WTC11 (cell line): ENCODE measurements around the gene NAA40. TPM values are rescaled to one million over a fixed set of nuclear protein-coding genes. Genes with fewer than 3 reads are reported as not detected.
"Not testable (repeated sequence)": the region's sequence is repeated elsewhere in the genome, so short reads cannot be mapped to it uniquely, and the experiment has no call there.

ENCODE experiments used
- ATAC-seq: fragments of 200-7000 bp; cut with Tn5 transposase; 2 replicates; pipeline ENCODE4 v1.10.0; 2021; ENCODE audit warnings: mild to moderate bottlenecking, moderate library complexity
- CTCF ChIA-PET: fragments of 300-600 bp; sonication (Branson Sonifier 250); formaldehyde crosslinking; loops from one replicate; lab custom pipeline; 2021; ENCODE audit warnings: antibody characterized with exemption; lab: Charles Lee
- POLR2A ChIA-PET: fragments of 350-600 bp; sonication (Branson Sonifier 250); formaldehyde crosslinking; loops from one replicate; lab custom pipeline; 2021; ENCODE audit warnings: antibody characterized with exemption; lab: Charles Lee
- DNase-seq: peaks from one replicate; pipeline ENCODE4 v3.0.0; 2021; ENCODE audit warnings: low spot score
- H3K27ac Mint-ChIP-seq: 2 replicates; pipeline ENCODE4 v1.8.0; 2021; ENCODE audit warnings: mixed read lengths
- H3K27me3 Mint-ChIP-seq: 2 replicates; pipeline ENCODE4 v1.8.0; 2021; ENCODE audit warnings: low read depth, mild to moderate bottlenecking, moderate library complexity, mixed read lengths
- H3K36me3 Mint-ChIP-seq: 2 replicates; pipeline ENCODE4 v1.8.0; 2021; ENCODE audit warnings: mixed read lengths
- H3K4me1 Mint-ChIP-seq: 2 replicates; pipeline ENCODE4 v1.8.0; 2022; ENCODE audit warnings: mixed read lengths
- H3K4me3 Mint-ChIP-seq: 2 replicates; pipeline ENCODE4 v1.8.0; 2021; ENCODE audit warnings: mild to moderate bottlenecking, moderate library complexity, mixed read lengths
- H3K9me3 Mint-ChIP-seq: 2 replicates; pipeline ENCODE4 v1.8.0; 2021; ENCODE audit warnings: mixed read lengths
- ARID4B ChIP-seq: sonication (generic); formaldehyde crosslinking; IDR thresholded peaks from 2 replicates; pipeline ENCODE4 v1.8.0; 2023; ENCODE audit warnings: missing genetic modification reagents, mild to moderate bottlenecking, borderline replicate concordance
- CBFB ChIP-seq: sonication (generic); formaldehyde crosslinking; IDR thresholded peaks from 2 replicates; pipeline ENCODE4 v1.8.1; 2022; ENCODE audit warnings: mild to moderate bottlenecking, low read depth, missing genetic modification reagents
- ETV6 ChIP-seq: sonication (generic); formaldehyde crosslinking; IDR thresholded peaks from 2 replicates; pipeline ENCODE4 v1.8.1; 2022; ENCODE audit warnings: mild to moderate bottlenecking, missing genetic modification reagents
- FOXP1 ChIP-seq: sonication (generic); formaldehyde crosslinking; IDR thresholded peaks from 2 replicates; pipeline ENCODE4 v1.8.0; 2022; ENCODE audit warnings: missing genetic modification reagents, mild to moderate bottlenecking, moderate library complexity, borderline replicate concordance
- GTF2I ChIP-seq: fragments of 250-450 bp; sonication (Bioruptor Pico); conservative IDR thresholded peaks from 2 replicates; pipeline ENCODE4 v1.4.0; 2021; ENCODE audit warnings: mild to moderate bottlenecking
- MXD4 ChIP-seq: fragments of 250-450 bp; sonication (Bioruptor Pico); IDR thresholded peaks from 2 replicates; pipeline ENCODE4 v1.8.0; 2021; ENCODE audit warnings: mild to moderate bottlenecking, moderate library complexity, borderline replicate concordance
- SMAD4 ChIP-seq: sonication (generic); formaldehyde crosslinking; IDR thresholded peaks from 2 replicates; pipeline ENCODE4 v1.8.0; 2022; ENCODE audit warnings: mild to moderate bottlenecking, missing genetic modification reagents
- ZNF423 ChIP-seq: fragments of 250-450 bp; sonication (Bioruptor Pico); IDR thresholded peaks from 2 replicates; pipeline ENCODE4 v2.1.2; 2022; ENCODE audit warnings: mild to moderate bottlenecking, moderate library complexity
- total RNA-seq: library from RNA; stranded (reverse); gene quantifications from 3 replicates; pipeline ENCODE4 v1.2.3, GENCODE V29; 2021
- TF ChIP-seq, protein P1 (sequence below): fragments of 250-450 bp; sonication (Bioruptor Pico); conservative IDR thresholded peaks from 2 replicates; pipeline ENCODE4 v1.9.0; 2021; ENCODE audit warnings: mild to moderate bottlenecking
- TF ChIP-seq, protein P2 (sequence below): fragments of 250-450 bp; sonication (Bioruptor Pico); IDR thresholded peaks from 2 replicates; pipeline ENCODE4 v2.1.2; 2022; ENCODE audit warnings: mild to moderate bottlenecking, moderate library complexity
- TF ChIP-seq, protein P3 (sequence below): fragments of 250-450 bp; sonication (Bioruptor Pico); IDR thresholded peaks from 2 replicates; pipeline ENCODE4 v1.8.0; 2021; ENCODE audit warnings: mild to moderate bottlenecking
- TF ChIP-seq, protein P4 (sequence below): sonication (generic); formaldehyde crosslinking; IDR thresholded peaks from 2 replicates; pipeline ENCODE4 v1.8.1; 2023; ENCODE audit warnings: mild to moderate bottlenecking, missing genetic modification reagents, moderate library complexity
- TF ChIP-seq, protein P5 (sequence below): sonication (generic); formaldehyde crosslinking; IDR thresholded peaks from 2 replicates; pipeline ENCODE4 v1.8.1; 2023; ENCODE audit warnings: mild to moderate bottlenecking, moderate library complexity, missing genetic modification reagents

Gene NAA40
- total RNA-seq, 1 experiment from 2014 or later: 31.8 TPM

DNA sequence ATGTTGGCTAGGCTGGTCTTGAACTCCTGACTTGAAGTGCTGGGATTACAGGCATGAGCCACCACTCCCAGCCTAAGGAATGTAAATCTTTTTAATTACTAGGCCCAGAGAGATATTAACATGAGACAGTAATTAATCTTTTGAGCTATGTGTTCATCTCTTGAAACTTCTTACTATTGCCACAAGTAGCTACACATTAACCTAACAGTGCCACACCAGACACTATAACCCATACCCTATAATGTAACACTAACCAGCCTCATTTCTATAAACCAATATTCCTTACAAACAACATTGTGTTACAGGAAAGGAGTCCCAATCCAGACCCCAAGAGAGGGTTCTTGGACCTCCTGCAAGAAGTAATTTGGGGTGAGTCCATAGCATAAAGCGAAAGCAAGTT lies 27.6 kb downstream of the NAA40 start (continued):
- TF ChIP-seq ARID4B (CRISPR knock-in tag) (no peak), FOXP1 (CRISPR knock-in tag) (no peak), SMAD4 (no peak), CBFB (no peak), MXD4 (CRISPR knock-in tag) (no peak)
- TF ChIP-seq, protein P1, sequence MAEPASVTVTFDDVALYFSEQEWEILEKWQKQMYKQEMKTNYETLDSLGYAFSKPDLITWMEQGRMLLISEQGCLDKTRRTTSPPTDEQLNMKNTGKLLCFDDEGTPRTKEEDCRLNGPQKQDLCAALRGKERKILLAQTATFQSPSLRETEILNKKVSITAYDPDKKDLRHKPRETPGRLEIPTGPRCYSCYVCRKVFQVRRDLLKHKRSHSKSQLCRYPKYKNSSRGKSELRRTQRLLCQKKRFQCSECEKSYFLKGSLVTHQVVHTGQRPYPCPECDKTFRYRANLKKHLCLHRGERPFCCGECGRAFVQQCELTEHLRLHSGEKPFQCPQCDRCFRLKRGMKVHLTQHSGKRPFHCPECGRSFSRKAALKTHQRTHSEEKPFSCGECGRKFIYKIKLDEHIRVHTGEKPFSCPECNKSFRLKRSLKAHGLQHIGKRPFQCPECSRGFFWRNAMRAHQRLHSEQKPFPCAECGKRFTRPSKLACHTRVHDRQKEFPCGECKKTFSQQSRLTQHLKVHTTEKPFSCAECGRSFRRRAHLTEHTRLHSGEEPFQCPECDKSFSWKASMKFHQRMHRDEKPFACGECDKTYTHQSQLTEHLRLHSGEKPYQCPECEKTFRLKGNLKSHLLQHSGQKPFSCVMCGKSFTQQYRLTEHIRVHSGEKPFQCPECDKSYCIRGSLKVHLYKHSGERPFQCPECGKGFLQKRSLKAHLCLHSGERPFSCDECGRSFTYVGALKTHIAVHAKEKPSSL (CRISPR knock-in tag): no peak
- TF ChIP-seq, protein P2, sequence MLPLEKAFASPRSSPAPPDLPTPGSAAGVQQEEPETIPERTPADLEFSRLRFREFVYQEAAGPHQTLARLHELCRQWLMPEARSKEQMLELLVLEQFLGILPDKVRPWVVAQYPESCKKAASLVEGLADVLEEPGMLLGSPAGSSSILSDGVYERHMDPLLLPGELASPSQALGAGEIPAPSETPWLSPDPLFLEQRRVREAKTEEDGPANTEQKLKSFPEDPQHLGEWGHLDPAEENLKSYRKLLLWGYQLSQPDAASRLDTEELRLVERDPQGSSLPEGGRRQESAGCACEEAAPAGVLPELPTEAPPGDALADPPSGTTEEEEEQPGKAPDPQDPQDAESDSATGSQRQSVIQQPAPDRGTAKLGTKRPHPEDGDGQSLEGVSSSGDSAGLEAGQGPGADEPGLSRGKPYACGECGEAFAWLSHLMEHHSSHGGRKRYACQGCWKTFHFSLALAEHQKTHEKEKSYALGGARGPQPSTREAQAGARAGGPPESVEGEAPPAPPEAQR (CRISPR knock-in tag): no peak

DNA sequence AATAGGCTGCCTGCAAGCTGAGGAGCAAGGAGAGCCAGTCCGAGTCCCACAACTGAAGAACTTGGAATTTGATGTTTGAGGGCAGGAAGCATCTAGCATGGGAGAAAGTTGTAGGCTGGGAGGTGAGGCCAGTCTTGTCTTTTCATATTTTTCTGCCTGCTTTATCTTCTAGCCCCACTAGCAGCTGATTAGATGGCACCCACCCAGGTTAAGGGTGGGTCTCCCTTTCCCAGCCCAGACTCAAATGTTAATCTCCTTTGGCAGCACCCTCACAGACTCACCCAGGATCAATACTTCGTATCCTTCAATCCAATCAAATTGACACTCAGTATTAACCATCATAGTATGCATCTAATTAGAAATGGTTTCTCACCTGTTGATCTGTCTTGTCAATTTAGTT lies 30.7 kb downstream of the NAA40 start:
- POLR2A ChIA-PET: no interaction called here
- Mint-ChIP-seq H3K4me3 (no peak overlapping the region), H3K36me3 (no peaks in the 10 kb centered on the region; the same call in 1 of the 2 replicates), H3K27me3 (peaks cover 79% of the 10 kb centered on the region), H3K9me3 (peaks cover 4% of the 10 kb centered on the region; the same call in 1 of the 2 replicates), H3K27ac (no peak overlapping the region), H3K4me1 (no peaks in the 10 kb centered on the region)
- CTCF ChIA-PET: interaction anchor here (1.0 kb wide), 1 partner anchor 24 kb away, joined by 6 read pairs; no protein-coding TSS in a partner anchor
- DNase-seq (no peak), ATAC-seq (no peak)
- TF ChIP-seq, protein P1 (CRISPR knock-in tag): no peak
- TF ChIP-seq, protein P3, sequence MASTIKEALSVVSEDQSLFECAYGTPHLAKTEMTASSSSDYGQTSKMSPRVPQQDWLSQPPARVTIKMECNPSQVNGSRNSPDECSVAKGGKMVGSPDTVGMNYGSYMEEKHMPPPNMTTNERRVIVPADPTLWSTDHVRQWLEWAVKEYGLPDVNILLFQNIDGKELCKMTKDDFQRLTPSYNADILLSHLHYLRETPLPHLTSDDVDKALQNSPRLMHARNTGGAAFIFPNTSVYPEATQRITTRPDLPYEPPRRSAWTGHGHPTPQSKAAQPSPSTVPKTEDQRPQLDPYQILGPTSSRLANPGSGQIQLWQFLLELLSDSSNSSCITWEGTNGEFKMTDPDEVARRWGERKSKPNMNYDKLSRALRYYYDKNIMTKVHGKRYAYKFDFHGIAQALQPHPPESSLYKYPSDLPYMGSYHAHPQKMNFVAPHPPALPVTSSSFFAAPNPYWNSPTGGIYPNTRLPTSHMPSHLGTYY (CRISPR knock-in tag): no peak
- no peak for TF ChIP-seq ETV6 (CRISPR knock-in tag)

- peaks cover 3% of the 10 kb centered on the region for H3K4me1 Mint-ChIP-seq
- no peak overlapping the region for H3K27ac Mint-ChIP-seq
- CTCF ChIA-PET: interaction anchor here (1.0 kb wide), 1 partner anchor 37 kb away, joined by 3 read pairs; no protein-coding TSS in a partner anchor
- DNase-seq (no peak), ATAC-seq (no peak)
- H3K4me3 Mint-ChIP-seq: no peak overlapping the region
- H3K36me3 Mint-ChIP-seq: peaks cover 2% of the 10 kb centered on the region; the same call in 1 of the 2 replicates
- TF ChIP-seq, protein P4, sequence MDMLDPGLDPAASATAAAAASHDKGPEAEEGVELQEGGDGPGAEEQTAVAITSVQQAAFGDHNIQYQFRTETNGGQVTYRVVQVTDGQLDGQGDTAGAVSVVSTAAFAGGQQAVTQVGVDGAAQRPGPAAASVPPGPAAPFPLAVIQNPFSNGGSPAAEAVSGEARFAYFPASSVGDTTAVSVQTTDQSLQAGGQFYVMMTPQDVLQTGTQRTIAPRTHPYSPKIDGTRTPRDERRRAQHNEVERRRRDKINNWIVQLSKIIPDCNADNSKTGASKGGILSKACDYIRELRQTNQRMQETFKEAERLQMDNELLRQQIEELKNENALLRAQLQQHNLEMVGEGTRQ (CRISPR knock-in tag): no peak
- TF ChIP-seq GTF2I: no peak
- TF ChIP-seq, protein P5, sequence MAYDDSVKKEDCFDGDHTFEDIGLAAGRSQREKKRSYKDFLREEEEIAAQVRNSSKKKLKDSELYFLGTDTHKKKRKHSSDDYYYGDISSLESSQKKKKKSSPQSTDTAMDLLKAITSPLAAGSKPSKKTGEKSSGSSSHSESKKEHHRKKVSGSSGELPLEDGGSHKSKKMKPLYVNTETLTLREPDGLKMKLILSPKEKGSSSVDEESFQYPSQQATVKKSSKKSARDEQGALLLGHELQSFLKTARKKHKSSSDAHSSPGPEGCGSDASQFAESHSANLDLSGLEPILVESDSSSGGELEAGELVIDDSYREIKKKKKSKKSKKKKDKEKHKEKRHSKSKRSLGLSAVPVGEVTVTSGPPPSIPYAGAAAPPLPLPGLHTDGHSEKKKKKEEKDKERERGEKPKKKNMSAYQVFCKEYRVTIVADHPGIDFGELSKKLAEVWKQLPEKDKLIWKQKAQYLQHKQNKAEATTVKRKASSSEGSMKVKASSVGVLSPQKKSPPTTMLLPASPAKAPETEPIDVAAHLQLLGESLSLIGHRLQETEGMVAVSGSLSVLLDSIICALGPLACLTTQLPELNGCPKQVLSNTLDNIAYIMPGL (CRISPR knock-in tag): no peak
- TF ChIP-seq ZNF423 (CRISPR knock-in tag): no peak
- peaks cover 65% of the 10 kb centered on the region for H3K27me3 Mint-ChIP-seq
- H3K9me3 Mint-ChIP-seq: peaks cover 4% of the 10 kb centered on the region; the same call in 1 of the 2 replicates
- POLR2A ChIA-PET: no interaction called here
Measured at GRCh38 chr11:63970902-63971301, 32.1 kb downstream of the NAA40 start.

GRCh38 chr11:63973912-63974258 lies 35.1 kb downstream of the NAA40 start:
- Mint-ChIP-seq H3K27ac (peak overlapping the region; percentile 83), H3K27me3 (peaks cover 44% of the 10 kb centered on the region), H3K4me1 (peaks cover 30% of the 10 kb centered on the region), H3K4me3 (peak overlapping the region; percentile 100)
- H3K9me3 Mint-ChIP-seq, DNase-seq, H3K36me3 Mint-ChIP-seq, ATAC-seq: not testable (repeated sequence)
- CTCF ChIA-PET: interaction anchor here (1.0 to 1.4 kb wide), 5 partner anchors 26 to 137 kb away, joined by 3 to 5 read pairs (median 4); no protein-coding TSS in a partner anchor
- POLR2A ChIA-PET: interaction anchor here (0.6 to 1.3 kb wide), 3 partner anchors 12 to 54 kb away, joined by 3 to 6 read pairs (median 4); no protein-coding TSS in a partner anchor
